K562 (cell line): ENCODE data around the gene ACP5. TPM values are rescaled to one million over a fixed set of nuclear protein-coding genes. Genes with fewer than 3 reads are reported as not detected.

Experiments used
- ATF4 ChIP-seq: fragments of 450-650 bp; formaldehyde crosslinking; IDR thresholded peaks from 2 replicates; pipeline ENCODE4 v1.4.0; 2022; ENCODE audit warnings: mild to moderate bottlenecking, moderate library complexity
- CCAR2 ChIP-seq: fragments of 200-400 bp; formaldehyde crosslinking; IDR thresholded peaks from 2 replicates; pipeline ENCODE4 v1.6.1; 2017; ENCODE audit warnings: mild to moderate bottlenecking, low read depth, low read length
- CREB5 ChIP-seq: fragments of 250-450 bp; sonication (Bioruptor Pico); IDR thresholded peaks from 2 replicates; pipeline ENCODE4 v1.5.0; 2020; ENCODE audit warnings: mild to moderate bottlenecking
- HMGN3 ChIP-seq: IDR thresholded peaks from 2 replicates; pipeline ENCODE4 v1.6.1; 2011; ENCODE audit warnings: borderline replicate concordance, low read depth, mild to moderate bottlenecking, mixed read lengths, low read length; ENCODE audit not compliant: insufficient read length; ENCODE audit errors: extremely low read depth
- HNRNPH1 ChIP-seq: fragments of 200-400 bp; formaldehyde crosslinking; optimal IDR thresholded peaks from 2 replicates; pipeline ENCODE3; 2017; ENCODE audit warnings: low read depth, mild to moderate bottlenecking, low read length, moderate library complexity
- NFXL1 ChIP-seq: fragments of 450-650 bp; formaldehyde crosslinking; IDR thresholded peaks from 2 replicates; pipeline ENCODE4 v1.4.0; 2021; ENCODE audit warnings: mild to moderate bottlenecking
- NKRF ChIP-seq: fragments of 450-650 bp; IDR thresholded peaks from 2 replicates; pipeline ENCODE4 v1.6.1; 2016; ENCODE audit warnings: borderline replicate concordance
- PREB ChIP-seq: sonication (generic); formaldehyde crosslinking; IDR thresholded peaks from 2 replicates; pipeline ENCODE4 v1.8.1; 2023; ENCODE audit warnings: mild to moderate bottlenecking, missing genetic modification reagents
- STAT5A ChIP-seq: IDR thresholded peaks from 2 replicates; pipeline ENCODE4 v1.6.1; 2012; ENCODE audit warnings: low read length, inconsistent platforms, borderline replicate concordance
- TAF1 ChIP-seq: IDR thresholded peaks from 2 replicates; pipeline ENCODE4 v1.6.1; 2011; ENCODE audit warnings: mild to moderate bottlenecking, low read length, moderate library complexity; ENCODE audit not compliant: insufficient read depth, control insufficient read depth, severe bottlenecking; ENCODE audit errors: extremely low read depth
- ZBTB11 ChIP-seq, 3 experiments: fragments of 200-800 bp in 1 of 3; fragments of 250-450 bp in 1 of 3; fragments of 450-650 bp in 1 of 3; sonication (Bioruptor Pico) in 1 of 3; sonication (Bioruptor generic) in 1 of 3; formaldehyde crosslinking in 1 of 3; IDR thresholded peaks; 2 replicates each; pipeline versions ENCODE4 v1.6.1 to v1.8.0; 2016 to 2022; ENCODE audit warnings: mild to moderate bottlenecking in 2 of 3, missing genetic modification characterization in 2 of 3, missing compliant biosample characterization in 1 of 3, moderate library complexity in 1 of 3
- ZBTB2 ChIP-seq: fragments of 450-650 bp; IDR thresholded peaks from 2 replicates; pipeline ENCODE4 v1.6.1; 2016; ENCODE audit warnings: antibody characterized with exemption
- ZKSCAN3 ChIP-seq: fragments of 250-450 bp; sonication (Bioruptor Pico); IDR thresholded peaks from 2 replicates; pipeline ENCODE4 v1.4.0; 2020
- ZNF551 ChIP-seq: fragments of 250-450 bp; sonication (Bioruptor Pico); IDR thresholded peaks from 2 replicates; pipeline ENCODE4 v1.5.0; 2021; ENCODE audit warnings: mild to moderate bottlenecking, moderate library complexity
- ZNF77 ChIP-seq: fragments of 250-450 bp; sonication (Bioruptor Pico); IDR thresholded peaks from 2 replicates; pipeline ENCODE4 v1.5.0; 2020
- polyA plus RNA-seq, 8 experiments: library from polyadenylated mRNA; depleted of rRNA in 4 of 8; stranded (reverse) in 5 of 8; unstranded in 3 of 8; fragments of >200 nt; fragmentation: Nextera tagmentation in 2 of 8; fragmentation: Illumina TruSeq in 1 of 8; extraction: Ambion mirVana in 2 of 8; extraction: Trizol in 1 of 8; gene quantifications; 2 replicates each; pipeline versions ENCODE4 v1.2.1 to v1.2.3, GENCODE V29; 2011 to 2014; ENCODE audit warnings: inconsistent platforms in 1 of 8, missing spikeins in 1 of 8
- total RNA-seq, 7 experiments: library from RNA; depleted of rRNA in 6 of 7; stranded (reverse); fragments of >200 nt in 6 of 7; fragmentation: Illumina TruSeq in 2 of 7; extraction: Trizol in 2 of 7; gene quantifications; 2 replicates each; pipeline versions ENCODE4 v1.2.1 to v1.2.3, GENCODE V29; 2011 to 2021; ENCODE audit warnings: low replicate concordance in 1 of 7

The ACP5 gene
- total and polyA plus RNA-seq, 9 of the 15 experiments (the other 6 are each of a cell fraction or from before 2014, with no cell fraction given), result 0.06 to 1.1 (median 0.31) TPM; not detected in 1

GRCh38 chr19:11558881-11559828 is 18.3 kb downstream of the ACP5 start, which contains the start of gene ELOF1 (continued):
- peak in 2 of 3 experiments; percentile 33 to 89; a peak in 3 of 6 replicates for TF ChIP-seq ZBTB11 (CRISPR knock-in tag; IDR thresholded peaks at IDR 0.05)
- peak; percentile 90 for TF ChIP-seq NKRF
- no peak for TF ChIP-seq ZNF77
- TF ChIP-seq STAT5A, result no peak
- TF ChIP-seq PREB (CRISPR knock-in tag), result no peak
- TF ChIP-seq TAF1, result peak; percentile 86
- peak; percentile 98 for TF ChIP-seq ZBTB2
- TF ChIP-seq ZNF551 (CRISPR knock-in tag), result no peak
- TF ChIP-seq ATF4 (CRISPR knock-in tag), result no peak
- no peak for TF ChIP-seq HNRNPH1
- TF ChIP-seq ZKSCAN3 (CRISPR knock-in tag), result no peak
- no peak for TF ChIP-seq CCAR2
- TF ChIP-seq CREB5, result no peak
- TF ChIP-seq HMGN3, result no peak
- no peak for TF ChIP-seq NFXL1 (CRISPR knock-in tag)
